ENCODE results near the gene MFRP.

MFRP gene

GRCh38 chr11:119355091-119355843 lies 8.8 kb upstream of the MFRP start:
- H3K4me3 ChIP-seq (ENCODE audit: insufficient read depth, low read length, poor library complexity, severe bottlenecking) = no peak overlapping the region
- no peak overlapping the region for H3K27ac ChIP-seq (ENCODE audit: low read depth, low read length)
- TF ChIP-seq CTCF (IDR thresholded peaks at IDR 0.05; ENCODE audit: insufficient read depth, low read length, poor library complexity, severe bottlenecking) (no peak), EZH2phosphoT487 (conservative IDR thresholded peaks at IDR 0.05; ENCODE audit: low read length) (no peak)
- no peak overlapping the region for H3K4me2 ChIP-seq (ENCODE audit: low read depth, low read length, poor library complexity, severe bottlenecking)
- H2AFZ ChIP-seq (ENCODE audit: low read depth, low read length, severe bottlenecking) = no peak overlapping the region
- no peaks in the 10 kb centered on the region for H3K27me3 ChIP-seq (ENCODE audit: low read length)
- no peaks in the 10 kb centered on the region for H4K20me1 ChIP-seq (ENCODE audit: low read depth, low read length)
- no peak overlapping the region for H3K9ac ChIP-seq (ENCODE audit: low read length)
- no peaks in the 10 kb centered on the region for H3K36me3 ChIP-seq (ENCODE audit: low read length)
- H3K79me2 ChIP-seq (ENCODE audit: insufficient read depth, low read length) = no peaks in the 10 kb centered on the region
- no peaks in the 10 kb centered on the region for H3K9me2 ChIP-seq (replicated peaks; ENCODE audit: insufficient read depth, low read length)
- no peaks in the 10 kb centered on the region for H3K9me3 ChIP-seq (ENCODE audit: insufficient read depth, low read length)
- no peaks in the 10 kb centered on the region for H3F3A ChIP-seq (ENCODE audit: insufficient read depth)

- Histone ChIP-seq H3K79me2 (ENCODE audit: insufficient read depth, low read length) (no peaks in the 10 kb centered on the region), H3K27ac (ENCODE audit: low read depth, low read length) (no peak overlapping the region), H2AFZ (ENCODE audit: low read depth, low read length, severe bottlenecking) (no peak overlapping the region), H3K4me3 (ENCODE audit: insufficient read depth, low read length, poor library complexity, severe bottlenecking) (no peak overlapping the region), H3K9me3 (ENCODE audit: insufficient read depth, low read length) (no peaks in the 10 kb centered on the region), H4K20me1 (ENCODE audit: low read depth, low read length) (no peaks in the 10 kb centered on the region), H3F3A (ENCODE audit: insufficient read depth) (no peaks in the 10 kb centered on the region), H3K4me2 (ENCODE audit: low read depth, low read length, poor library complexity, severe bottlenecking) (no peak overlapping the region), H3K36me3 (ENCODE audit: low read length) (no peaks in the 10 kb centered on the region), H3K9me2 (replicated peaks; ENCODE audit: insufficient read depth, low read length) (no peaks in the 10 kb centered on the region), H3K9ac (ENCODE audit: low read length) (no peak overlapping the region), H3K27me3 (ENCODE audit: low read length) (no peaks in the 10 kb centered on the region)
- TF ChIP-seq CTCF (IDR thresholded peaks at IDR 0.05; ENCODE audit: insufficient read depth, low read length, poor library complexity, severe bottlenecking) = no peak
- no peak for TF ChIP-seq EZH2phosphoT487 (conservative IDR thresholded peaks at IDR 0.05; ENCODE audit: low read length)
Measured at GRCh38 chr11:119352857-119353260, 6.4 kb upstream of the MFRP start.

- H3K79me2 ChIP-seq (ENCODE audit: insufficient read depth, low read length) = no peaks in the 10 kb centered on the region
- no peak overlapping the region for H3K27ac ChIP-seq (ENCODE audit: low read depth, low read length)
- no peaks in the 10 kb centered on the region for H3K9me3 ChIP-seq (ENCODE audit: insufficient read depth, low read length)
- no peaks in the 10 kb centered on the region for H3F3A ChIP-seq (ENCODE audit: insufficient read depth)
- H3K27me3 ChIP-seq (ENCODE audit: low read length) = no peaks in the 10 kb centered on the region
- TF ChIP-seq EZH2phosphoT487 (conservative IDR thresholded peaks at IDR 0.05; ENCODE audit: low read length) (no peak), CTCF (IDR thresholded peaks at IDR 0.05; ENCODE audit: insufficient read depth, low read length, poor library complexity, severe bottlenecking) (no peak)
- no peak overlapping the region for H2AFZ ChIP-seq (ENCODE audit: low read depth, low read length, severe bottlenecking)
- H3K4me2 ChIP-seq (ENCODE audit: low read depth, low read length, poor library complexity, severe bottlenecking) = no peak overlapping the region
- H4K20me1 ChIP-seq (ENCODE audit: low read depth, low read length) = no peaks in the 10 kb centered on the region
- H3K36me3 ChIP-seq (ENCODE audit: low read length) = no peaks in the 10 kb centered on the region
- H3K4me3 ChIP-seq (ENCODE audit: insufficient read depth, low read length, poor library complexity, severe bottlenecking) = no peak overlapping the region
- H3K9ac ChIP-seq (ENCODE audit: low read length) = no peak overlapping the region
- H3K9me2 ChIP-seq (replicated peaks; ENCODE audit: insufficient read depth, low read length) = no peaks in the 10 kb centered on the region
Measured at GRCh38 chr11:119351232-119351631, 4.7 kb upstream of the MFRP start.
